Measurements from ENCODE around the gene DNAH10. TPM values are rescaled to one million over a fixed set of nuclear protein-coding genes. Genes with fewer than 3 reads are reported as not detected.

DNAH10 gene
- polyA plus RNA-seq, 2 of the 4 experiments (the other 2 are of a cell fraction) = 0.14 to 0.39 TPM

DNA sequence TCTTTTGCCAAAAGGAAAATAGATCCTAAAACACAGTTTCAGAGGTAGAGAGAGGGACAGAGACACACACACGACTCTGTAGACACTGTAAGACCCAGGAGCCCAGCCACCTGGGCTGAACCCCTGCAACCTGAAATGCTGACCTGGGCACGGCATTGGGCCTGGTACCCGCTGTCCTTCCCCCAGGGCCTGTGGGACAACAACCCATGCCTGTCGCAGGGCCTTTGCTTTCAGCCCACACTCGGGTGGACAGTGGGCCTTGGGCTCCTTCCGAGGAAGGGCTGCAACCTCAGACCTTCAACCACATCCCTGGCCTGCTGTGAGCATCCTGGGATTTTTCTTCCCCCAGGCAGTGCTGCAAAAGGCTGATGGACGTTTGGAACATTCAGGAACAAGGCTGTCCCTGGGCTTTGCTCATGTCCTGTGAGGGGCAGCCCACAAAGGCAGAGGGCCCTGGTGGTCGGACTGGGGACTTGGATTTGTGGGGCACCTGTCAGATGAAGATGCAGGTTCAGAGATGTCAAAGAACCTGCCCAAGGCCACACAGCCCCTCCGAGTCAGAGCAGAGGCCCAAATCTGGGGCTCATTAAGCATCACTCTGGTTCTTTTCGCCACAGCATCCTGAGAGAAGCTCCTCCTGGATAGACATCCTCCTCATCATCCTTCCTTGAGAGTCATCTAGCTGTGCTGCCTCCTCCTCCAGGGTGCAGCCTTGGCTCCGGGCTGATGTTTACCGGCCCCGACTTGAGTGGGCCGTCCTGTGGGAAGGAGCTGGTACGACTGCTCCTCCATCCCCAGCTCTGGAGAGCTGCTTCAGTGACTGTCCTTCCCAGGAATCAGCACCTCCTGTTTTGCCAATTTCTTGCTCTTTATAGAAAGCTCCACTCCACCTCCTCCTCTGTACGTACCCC is 177.9 kb downstream of the DNAH10 start (continued):
- no peak for TF ChIP-seq POLR2AphosphoS2 (conservative IDR thresholded peaks at IDR 0.05; ENCODE audit: low read length)
- TF ChIP-seq MAZ (IDR thresholded peaks at IDR 0.05; ENCODE audit: borderline replicate concordance, low read depth, low read length) = no peak
- no peak for TF ChIP-seq POLR2A (IDR thresholded peaks at IDR 0.05; ENCODE audit: low read length)
- TF ChIP-seq, protein P1, sequence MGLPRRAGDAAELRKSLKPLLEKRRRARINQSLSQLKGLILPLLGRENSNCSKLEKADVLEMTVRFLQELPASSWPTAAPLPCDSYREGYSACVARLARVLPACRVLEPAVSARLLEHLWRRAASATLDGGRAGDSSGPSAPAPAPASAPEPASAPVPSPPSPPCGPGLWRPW (IDR thresholded peaks at IDR 0.05) = no peak
- TF ChIP-seq BHLHE40 (IDR thresholded peaks at IDR 0.05; ENCODE audit: low read depth, low read length) = no peak
- no peak for TF ChIP-seq EHF (CRISPR knock-in tag; IDR thresholded peaks at IDR 0.05)
- TF ChIP-seq EP300 (IDR thresholded peaks at IDR 0.05) = no peak

DNA sequence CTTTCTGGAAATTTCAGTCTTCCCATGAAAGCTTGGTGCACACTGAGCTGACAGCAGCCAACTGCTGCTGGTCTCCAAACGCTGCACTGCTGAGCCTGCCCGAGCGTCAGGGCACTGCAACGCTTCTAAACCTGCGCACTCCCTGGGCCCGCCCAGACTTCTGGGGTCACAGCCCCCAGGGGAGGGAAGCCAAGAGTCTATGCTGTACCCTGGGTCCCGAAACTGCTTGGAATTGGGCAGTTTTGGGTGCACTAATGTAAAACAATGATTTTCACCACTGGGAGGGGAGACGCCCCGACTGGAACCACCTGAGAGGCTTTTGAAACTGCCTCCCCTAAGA is 178.5 kb downstream of the DNAH10 start:
- ChIA-PET CTCF (no interaction called here), POLR2A (no interaction called here)
- no peak for DNase-seq (ENCODE audit: low read depth in 1 of 2, low spot score in 1 of 2)
- H3K4me2 ChIP-seq = no peak overlapping the region
- FAIRE-seq = no peak
- ATAC-seq = no peak
- no peak for TF ChIP-seq CHD2 (IDR thresholded peaks at IDR 0.05; ENCODE audit: low read length, partially characterized antibody)
- no peak for TF ChIP-seq HOXB13 (CRISPR knock-in tag; IDR thresholded peaks at IDR 0.05; ENCODE audit: low read depth)
- TF ChIP-seq RCOR1 (IDR thresholded peaks at IDR 0.05; ENCODE audit: low read depth, low read length) = no peak
- no peak for TF ChIP-seq NFE2L2 (conservative IDR thresholded peaks at IDR 0.05; ENCODE audit: low read length)
- TF ChIP-seq, protein P2, sequence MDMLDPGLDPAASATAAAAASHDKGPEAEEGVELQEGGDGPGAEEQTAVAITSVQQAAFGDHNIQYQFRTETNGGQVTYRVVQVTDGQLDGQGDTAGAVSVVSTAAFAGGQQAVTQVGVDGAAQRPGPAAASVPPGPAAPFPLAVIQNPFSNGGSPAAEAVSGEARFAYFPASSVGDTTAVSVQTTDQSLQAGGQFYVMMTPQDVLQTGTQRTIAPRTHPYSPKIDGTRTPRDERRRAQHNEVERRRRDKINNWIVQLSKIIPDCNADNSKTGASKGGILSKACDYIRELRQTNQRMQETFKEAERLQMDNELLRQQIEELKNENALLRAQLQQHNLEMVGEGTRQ (IDR thresholded peaks at IDR 0.05) = no peak
- no peak for TF ChIP-seq KDM5A (IDR thresholded peaks at IDR 0.05)
- no peak for TF ChIP-seq HOXB5 (CRISPR knock-in tag; IDR thresholded peaks at IDR 0.05)
- TF ChIP-seq CBX2 (IDR thresholded peaks at IDR 0.05; ENCODE audit: borderline replicate concordance, low read depth) = no peak
- TF ChIP-seq ZC3H11A (IDR thresholded peaks at IDR 0.05) = no peak
- no peak for TF ChIP-seq MAZ (IDR thresholded peaks at IDR 0.05; ENCODE audit: borderline replicate concordance, low read depth, low read length)
- no peak for TF ChIP-seq RAD21 (conservative IDR thresholded peaks at IDR 0.05 in 1 of 2, IDR thresholded peaks at IDR 0.05 in 1 of 2)
- no peak for TF ChIP-seq POLR2A (IDR thresholded peaks at IDR 0.05; ENCODE audit: low read length)
- no peak for TF ChIP-seq EHMT2 (IDR thresholded peaks at IDR 0.05; ENCODE audit: low read depth)
- no peak for TF ChIP-seq CBX8 (IDR thresholded peaks at IDR 0.05)
- no peak for TF ChIP-seq RARB (CRISPR knock-in tag; IDR thresholded peaks at IDR 0.05)
- no peak for TF ChIP-seq ZSCAN20 (CRISPR knock-in tag; IDR thresholded peaks at IDR 0.05)
- no peak for TF ChIP-seq JUNB (IDR thresholded peaks at IDR 0.05)
- no peak for TF ChIP-seq ESRRA (IDR thresholded peaks at IDR 0.05; ENCODE audit: borderline replicate concordance, low read length)
- TF ChIP-seq MYC (IDR thresholded peaks at IDR 0.05; ENCODE audit: borderline replicate concordance, low read length) = no peak
- no peak overlapping the region for H3K27ac ChIP-seq
- no peak overlapping the region for H3K4me3 ChIP-seq
- no peaks in the 10 kb centered on the region for H3K4me1 ChIP-seq
- WGBS (ENCODE audit: missing lambda C conversion rate) = 96% methylated on average over 9 of the region's 9 CpGs
- no peaks in the 10 kb centered on the region for H3K9me3 ChIP-seq

DNA sequence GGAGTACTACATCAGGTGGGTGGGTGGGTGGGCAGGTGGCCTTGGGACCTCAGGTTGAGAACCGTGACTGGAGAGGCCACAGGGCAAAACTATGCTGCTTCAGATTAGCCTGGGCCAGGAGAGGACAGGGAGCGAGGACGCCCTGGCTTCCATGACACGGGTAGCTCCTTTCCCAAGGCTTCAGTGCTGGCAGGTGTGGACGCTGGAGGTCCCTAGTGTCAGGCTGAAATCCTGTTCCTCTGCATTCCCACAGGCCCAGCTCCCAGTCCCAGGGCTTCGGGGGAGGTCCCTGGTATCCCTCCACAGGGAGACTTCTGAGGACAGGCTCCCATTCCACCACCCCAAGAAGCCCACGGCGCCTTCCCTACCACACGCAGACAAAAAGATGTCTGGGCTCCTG is 178.9 kb downstream of the DNAH10 start:
- no peaks in the 10 kb centered on the region for H3K9me3 ChIP-seq
- WGBS (ENCODE audit: missing lambda C conversion rate) = 92% methylated on average over 9 of the region's 9 CpGs
- ATAC-seq (no peak), FAIRE-seq (no peak), DNase-seq (ENCODE audit: low read depth in 1 of 2, low spot score in 1 of 2) (no peak)
- no peak overlapping the region for H3K4me2 ChIP-seq
- H3K4me1 ChIP-seq = no peaks in the 10 kb centered on the region
- POLR2A ChIA-PET = no interaction called here
- TF ChIP-seq MAZ (IDR thresholded peaks at IDR 0.05; ENCODE audit: borderline replicate concordance, low read depth, low read length) (no peak), ESRRA (IDR thresholded peaks at IDR 0.05; ENCODE audit: borderline replicate concordance, low read length) (no peak), ZNF302 (CRISPR knock-in tag; IDR thresholded peaks at IDR 0.05) (no peak), HEYL (CRISPR knock-in tag; IDR thresholded peaks at IDR 0.05) (no peak), RARB (CRISPR knock-in tag; IDR thresholded peaks at IDR 0.05) (no peak), SREBF2 (IDR thresholded peaks at IDR 0.05) (no peak), POLR2A (IDR thresholded peaks at IDR 0.05; ENCODE audit: low read length) (no peak), ZSCAN20 (CRISPR knock-in tag; IDR thresholded peaks at IDR 0.05) (no peak), CBX8 (IDR thresholded peaks at IDR 0.05) (no peak)
- TF ChIP-seq, protein P3, sequence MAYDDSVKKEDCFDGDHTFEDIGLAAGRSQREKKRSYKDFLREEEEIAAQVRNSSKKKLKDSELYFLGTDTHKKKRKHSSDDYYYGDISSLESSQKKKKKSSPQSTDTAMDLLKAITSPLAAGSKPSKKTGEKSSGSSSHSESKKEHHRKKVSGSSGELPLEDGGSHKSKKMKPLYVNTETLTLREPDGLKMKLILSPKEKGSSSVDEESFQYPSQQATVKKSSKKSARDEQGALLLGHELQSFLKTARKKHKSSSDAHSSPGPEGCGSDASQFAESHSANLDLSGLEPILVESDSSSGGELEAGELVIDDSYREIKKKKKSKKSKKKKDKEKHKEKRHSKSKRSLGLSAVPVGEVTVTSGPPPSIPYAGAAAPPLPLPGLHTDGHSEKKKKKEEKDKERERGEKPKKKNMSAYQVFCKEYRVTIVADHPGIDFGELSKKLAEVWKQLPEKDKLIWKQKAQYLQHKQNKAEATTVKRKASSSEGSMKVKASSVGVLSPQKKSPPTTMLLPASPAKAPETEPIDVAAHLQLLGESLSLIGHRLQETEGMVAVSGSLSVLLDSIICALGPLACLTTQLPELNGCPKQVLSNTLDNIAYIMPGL (CRISPR knock-in tag; IDR thresholded peaks at IDR 0.05; ENCODE audit: borderline replicate concordance) = no peak
- TF ChIP-seq, protein P4, sequence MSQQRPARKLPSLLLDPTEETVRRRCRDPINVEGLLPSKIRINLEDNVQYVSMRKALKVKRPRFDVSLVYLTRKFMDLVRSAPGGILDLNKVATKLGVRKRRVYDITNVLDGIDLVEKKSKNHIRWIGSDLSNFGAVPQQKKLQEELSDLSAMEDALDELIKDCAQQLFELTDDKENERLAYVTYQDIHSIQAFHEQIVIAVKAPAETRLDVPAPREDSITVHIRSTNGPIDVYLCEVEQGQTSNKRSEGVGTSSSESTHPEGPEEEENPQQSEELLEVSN (IDR thresholded peaks at IDR 0.05; ENCODE audit: borderline replicate concordance, low read depth) = no peak
- H3K4me3 ChIP-seq = no peak overlapping the region
- CTCF ChIA-PET = no interaction called here
- H3K27ac ChIP-seq = no peak overlapping the region
